ENCODE results near the gene CTIF. TPM values are rescaled to one million over a fixed set of nuclear protein-coding genes. Genes with fewer than 3 reads are reported as not detected.

The CTIF gene
- total and polyA plus RNA-seq, 4 donors, result 10.6 to 26.7 (median 12.3) TPM

DNA sequence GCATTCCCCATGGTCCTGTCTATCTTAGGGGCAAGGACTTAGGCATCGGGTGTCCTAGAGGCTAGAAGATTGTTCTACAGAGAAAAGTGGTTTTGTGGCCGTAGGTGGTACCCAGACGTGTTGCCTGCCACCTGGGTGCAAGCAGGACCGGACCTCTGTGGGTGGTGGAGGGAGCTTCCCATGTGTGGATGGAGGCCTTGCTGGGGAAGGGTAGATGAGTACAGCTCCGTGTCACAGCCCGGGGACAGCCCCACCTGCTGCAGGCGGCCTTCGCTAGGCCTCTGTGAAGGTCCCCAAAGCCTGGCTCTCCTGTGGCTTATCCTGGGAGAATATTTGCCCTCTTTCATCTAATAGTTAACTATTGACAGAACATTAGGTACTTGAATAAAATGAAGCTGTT lies 25.3 kb downstream of the CTIF start:
- peaks cover 10 to 24% (median 17%) of the 10 kb centered on the region in 4 donors for H3K4me1 ChIP-seq (ENCODE audit: control insufficient read depth in 4 of 4, insufficient read depth in 4 of 4, low read length in 3 of 4)
- WGBS, result 85% methylated on average over 8 of the region's 8 CpGs
- no peaks in the 10 kb centered on the region for H3K36me3 ChIP-seq (ENCODE audit: control insufficient read depth in 4 of 4, insufficient read depth in 3 of 4, low read depth in 1 of 4, low read length in 3 of 4)
- no peak overlapping the region for H3K9ac ChIP-seq (ENCODE audit: low read depth in 1 of 2, low read length in 2 of 2)
- no peak for DNase-seq (ENCODE audit: low spot score)
- no peak overlapping the region for H3K4me3 ChIP-seq (ENCODE audit: low read depth in 1 of 3, low read length in 3 of 3)
- no peaks in the 10 kb centered on the region for H3K27me3 ChIP-seq (ENCODE audit: control insufficient read depth in 4 of 4, insufficient read depth in 4 of 4, low read length in 3 of 4)
- H3K27ac ChIP-seq (ENCODE audit: low read depth in 1 of 2, low read length in 2 of 2), result no peak overlapping the region
- H3K9me3 ChIP-seq (ENCODE audit: control insufficient read depth in 4 of 4, low read length in 3 of 4), result no peaks in the 10 kb centered on the region
- no peak for TF ChIP-seq RAD21 (IDR thresholded peaks at IDR 0.05)
- TF ChIP-seq HNF4A (conservative IDR thresholded peaks at IDR 0.05), result no peak
- no peak for TF ChIP-seq TAF1 (conservative IDR thresholded peaks at IDR 0.05)
- TF ChIP-seq SP1 (IDR thresholded peaks at IDR 0.05), result no peak
- TF ChIP-seq, protein P1, sequence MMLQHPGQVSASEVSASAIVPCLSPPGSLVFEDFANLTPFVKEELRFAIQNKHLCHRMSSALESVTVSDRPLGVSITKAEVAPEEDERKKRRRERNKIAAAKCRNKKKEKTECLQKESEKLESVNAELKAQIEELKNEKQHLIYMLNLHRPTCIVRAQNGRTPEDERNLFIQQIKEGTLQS (IDR thresholded peaks at IDR 0.05), result no peak
- no peak for TF ChIP-seq FOXA1 (IDR thresholded peaks at IDR 0.05)
- no peak for TF ChIP-seq EGR1 (IDR thresholded peaks at IDR 0.05; ENCODE audit: low read depth in 2 of 2)
- TF ChIP-seq YY1 (IDR thresholded peaks at IDR 0.05), result no peak
- TF ChIP-seq RXRA (IDR thresholded peaks at IDR 0.05), result no peak
- TF ChIP-seq GABPA (IDR thresholded peaks at IDR 0.05 in 1 of 2, conservative IDR thresholded peaks at IDR 0.05 in 1 of 2), result no peak
- TF ChIP-seq NR2F2 (IDR thresholded peaks at IDR 0.05), result no peak
- no peak for TF ChIP-seq REST (IDR thresholded peaks at IDR 0.05)
- TF ChIP-seq FOXA2 (IDR thresholded peaks at IDR 0.05), result no peak

GRCh38 chr18:48565105-48565504 lies 26.3 kb downstream of the CTIF start:
- Histone ChIP-seq H3K27ac (ENCODE audit: low read depth in 1 of 2, low read length in 2 of 2) (no peak overlapping the region), H3K9ac (ENCODE audit: low read depth in 1 of 2, low read length in 2 of 2) (no peak overlapping the region), H3K27me3 (ENCODE audit: control insufficient read depth in 4 of 4, insufficient read depth in 4 of 4, low read length in 3 of 4) (no peaks in the 10 kb centered on the region), H3K4me1 (ENCODE audit: control insufficient read depth in 4 of 4, insufficient read depth in 4 of 4, low read length in 3 of 4) (peaks cover 16 to 32% (median 24%) of the 10 kb centered on the region in 4 donors), H3K9me3 (ENCODE audit: control insufficient read depth in 4 of 4, low read length in 3 of 4) (no peaks in the 10 kb centered on the region), H3K4me3 (ENCODE audit: low read depth in 1 of 3, low read length in 3 of 3) (no peak overlapping the region), H3K36me3 (ENCODE audit: control insufficient read depth in 4 of 4, insufficient read depth in 3 of 4, low read depth in 1 of 4, low read length in 3 of 4) (no peaks in the 10 kb centered on the region)
- 81% methylated on average over 10 of the region's 10 CpGs for WGBS
- no peak for DNase-seq (ENCODE audit: low spot score)
- TF ChIP-seq RAD21 (IDR thresholded peaks at IDR 0.05) (no peak), GABPA (IDR thresholded peaks at IDR 0.05 in 1 of 2, conservative IDR thresholded peaks at IDR 0.05 in 1 of 2) (no peak)

GRCh38 chr18:48566589-48566988 lies 27.8 kb downstream of the CTIF start:
- WGBS, result 93% methylated on average over 1 of the region's 1 CpG
- H3K27ac ChIP-seq (ENCODE audit: low read depth in 1 of 2, low read length in 2 of 2), result no peak overlapping the region

More at GRCh38 chr18:48566589-48566988, 27.8 kb downstream of the CTIF start:
- Histone ChIP-seq H3K9me3 (ENCODE audit: control insufficient read depth in 4 of 4, low read length in 3 of 4) (no peaks in the 10 kb centered on the region), H3K4me1 (ENCODE audit: control insufficient read depth in 4 of 4, insufficient read depth in 4 of 4, low read length in 3 of 4) (peaks cover 16 to 36% (median 28%) of the 10 kb centered on the region in 4 donors), H3K36me3 (ENCODE audit: control insufficient read depth in 4 of 4, insufficient read depth in 3 of 4, low read depth in 1 of 4, low read length in 3 of 4) (no peaks in the 10 kb centered on the region), H3K27me3 (ENCODE audit: control insufficient read depth in 4 of 4, insufficient read depth in 4 of 4, low read length in 3 of 4) (no peaks in the 10 kb centered on the region), H3K9ac (ENCODE audit: low read depth in 1 of 2, low read length in 2 of 2) (no peak overlapping the region), H3K4me3 (ENCODE audit: low read depth in 1 of 3, low read length in 3 of 3) (no peak overlapping the region)
- TF ChIP-seq RAD21 (IDR thresholded peaks at IDR 0.05) (no peak), HNF4A (conservative IDR thresholded peaks at IDR 0.05) (no peak)
- TF ChIP-seq, protein P1 (IDR thresholded peaks at IDR 0.05), result no peak
- no peak for DNase-seq (ENCODE audit: low spot score)

Measured in liver (tissue), 9 donors.